KMS-11 (cell line): ENCODE results near the gene SNX21.

Experiments
- H2AFZ ChIP-seq: fragments of 200-600 bp; sonication (generic); 2 replicates; pipeline ENCODE4 v1.6.1; 2016; ENCODE audit warnings: antibody characterized with exemption, mixed run types, low read depth
- H3K27ac ChIP-seq: fragments of 200-600 bp; sonication (generic); 2 replicates; pipeline ENCODE4 v1.6.1; 2016; ENCODE audit warnings: mild to moderate bottlenecking, mixed run types
- H3K27me3 ChIP-seq: fragments of 200-600 bp; sonication (generic); 2 replicates; pipeline ENCODE4 v1.6.1; 2017; ENCODE audit warnings: mild to moderate bottlenecking, low read depth, mixed run types, moderate library complexity; ENCODE audit not compliant: insufficient read depth
- H3K36me3 ChIP-seq: fragments of 200-600 bp; sonication (generic); 2 replicates; pipeline ENCODE4 v1.6.1; 2017; ENCODE audit warnings: mild to moderate bottlenecking, mixed run types; ENCODE audit not compliant: insufficient read depth
- H3K4me1 ChIP-seq: fragments of 200-600 bp; sonication (generic); 2 replicates; pipeline ENCODE4 v1.6.1; 2016; ENCODE audit warnings: mild to moderate bottlenecking, low read depth, mixed run types; ENCODE audit not compliant: poor library complexity, severe bottlenecking
- H3K4me2 ChIP-seq: fragments of 200-600 bp; sonication (generic); 2 replicates; pipeline ENCODE4 v1.7.0; 2016; ENCODE audit warnings: mild to moderate bottlenecking, mixed run types
- H3K4me3 ChIP-seq: fragments of 200-600 bp; sonication (generic); IDR thresholded peaks from 2 replicates; pipeline ENCODE4 v1.6.1; 2017; ENCODE audit warnings: low read depth, low read length, mixed read lengths; ENCODE audit not compliant: insufficient read depth
- H3K79me2 ChIP-seq: fragments of 200-600 bp; sonication (generic); 2 replicates; pipeline ENCODE4 v1.6.1; 2016; ENCODE audit warnings: low read depth, mixed run types; ENCODE audit not compliant: insufficient read depth
- H3K9ac ChIP-seq: fragments of 200-600 bp; sonication (generic); 2 replicates; pipeline ENCODE4 v1.6.1; 2016; ENCODE audit warnings: mild to moderate bottlenecking, mixed run types
- H4K20me1 ChIP-seq: fragments of 200-600 bp; sonication (generic); 2 replicates; pipeline ENCODE4 v1.6.1; 2016; ENCODE audit warnings: mild to moderate bottlenecking, mixed run types; ENCODE audit not compliant: insufficient read depth
- CTCF ChIP-seq: fragments of 200-600 bp; sonication (generic); conservative IDR thresholded peaks from 2 replicates; pipeline ENCODE4 v1.6.1; 2017; ENCODE audit warnings: low read depth, mild to moderate bottlenecking, antibody characterized with exemption, low read length, moderate library complexity, mixed read lengths

Gene SNX21

GRCh38 chr20:45813006-45813340 lies 20.6 kb upstream of the SNX21 start:
- Histone ChIP-seq H3K4me3 (no peak overlapping the region), H3K9ac (peak overlapping the region; percentile 71), H3K27me3 (no peaks in the 10 kb centered on the region), H4K20me1 (no peaks in the 10 kb centered on the region), H2AFZ (peak overlapping the region; percentile 59), H3K4me1 (peaks cover 9% of the 10 kb centered on the region), H3K27ac (peak overlapping the region; percentile 43; the same call in 1 of the 2 replicates), H3K36me3 (peaks cover 9% of the 10 kb centered on the region; the same call in 1 of the 2 replicates), H3K79me2 (peaks cover 15% of the 10 kb centered on the region), H3K4me2 (peak overlapping the region; percentile 96)
- TF ChIP-seq CTCF = no peak

GRCh38 chr20:45813489-45813888 lies 20.1 kb upstream of the SNX21 start:
- Histone ChIP-seq H2AFZ (0 out of 2 replicates have a peak overlapping the region, but pooled peaks have one; percentile 59), H3K27me3 (no peaks in the 10 kb centered on the region), H3K4me2 (peak overlapping the region; percentile 96), H3K4me3 (no peak overlapping the region), H3K9ac (peak overlapping the region; percentile 71; the same call in 1 of the 2 replicates), H4K20me1 (no peaks in the 10 kb centered on the region), H3K79me2 (peaks cover 15% of the 10 kb centered on the region), H3K4me1 (peaks cover 9% of the 10 kb centered on the region), H3K36me3 (peaks cover 9% of the 10 kb centered on the region; the same call in 1 of the 2 replicates), H3K27ac (peak overlapping the region; percentile 43; the same call in 1 of the 2 replicates)
- no peak for TF ChIP-seq CTCF

GRCh38 chr20:45814314-45814713 lies 19.3 kb upstream of the SNX21 start:
- H3K79me2 ChIP-seq = peaks cover 15% of the 10 kb centered on the region
- H3K4me1 ChIP-seq = peaks cover 9% of the 10 kb centered on the region
- H3K27me3 ChIP-seq = no peaks in the 10 kb centered on the region
- no peak overlapping the region for H3K9ac ChIP-seq
- TF ChIP-seq CTCF = no peak
- H3K4me2 ChIP-seq = peak overlapping the region; percentile 34; the same call in 1 of the 2 replicates
- H4K20me1 ChIP-seq = no peaks in the 10 kb centered on the region
- H2AFZ ChIP-seq = no peak overlapping the region
- peaks cover 9% of the 10 kb centered on the region; the same call in 1 of the 2 replicates for H3K36me3 ChIP-seq
- H3K4me3 ChIP-seq = no peak overlapping the region
- H3K27ac ChIP-seq = no peak overlapping the region

- no peak for TF ChIP-seq CTCF
- Histone ChIP-seq H3K27ac (no peak overlapping the region), H3K4me2 (no peak overlapping the region)
These were observed 16.6 kb upstream of the SNX21 start for GRCh38 chr20:45816951-45817350.

More at GRCh38 chr20:45816951-45817350, 16.6 kb upstream of the SNX21 start:
- H3K4me1 ChIP-seq = peaks cover 9% of the 10 kb centered on the region
- H4K20me1 ChIP-seq = no peaks in the 10 kb centered on the region
- no peak overlapping the region for H2AFZ ChIP-seq
- no peak overlapping the region for H3K4me3 ChIP-seq
- H3K9ac ChIP-seq = no peak overlapping the region
- H3K79me2 ChIP-seq = peaks cover 15% of the 10 kb centered on the region
- no peaks in the 10 kb centered on the region for H3K27me3 ChIP-seq
- H3K36me3 ChIP-seq = peaks cover 9% of the 10 kb centered on the region; the same call in 1 of the 2 replicates
